ENCODE measurements around the gene IMPA2. TPM values are rescaled to one million over a fixed set of nuclear protein-coding genes. Genes with fewer than 3 reads are reported as not detected.

Gene IMPA2
- total and polyA plus RNA-seq, 8 donors = 93.5 to 286 (median 156) TPM

GRCh38 chr18:11997466-11997865 lies 16.2 kb downstream of the IMPA2 start:
- FAIRE-seq = no peak
- TF ChIP-seq, protein P1, sequence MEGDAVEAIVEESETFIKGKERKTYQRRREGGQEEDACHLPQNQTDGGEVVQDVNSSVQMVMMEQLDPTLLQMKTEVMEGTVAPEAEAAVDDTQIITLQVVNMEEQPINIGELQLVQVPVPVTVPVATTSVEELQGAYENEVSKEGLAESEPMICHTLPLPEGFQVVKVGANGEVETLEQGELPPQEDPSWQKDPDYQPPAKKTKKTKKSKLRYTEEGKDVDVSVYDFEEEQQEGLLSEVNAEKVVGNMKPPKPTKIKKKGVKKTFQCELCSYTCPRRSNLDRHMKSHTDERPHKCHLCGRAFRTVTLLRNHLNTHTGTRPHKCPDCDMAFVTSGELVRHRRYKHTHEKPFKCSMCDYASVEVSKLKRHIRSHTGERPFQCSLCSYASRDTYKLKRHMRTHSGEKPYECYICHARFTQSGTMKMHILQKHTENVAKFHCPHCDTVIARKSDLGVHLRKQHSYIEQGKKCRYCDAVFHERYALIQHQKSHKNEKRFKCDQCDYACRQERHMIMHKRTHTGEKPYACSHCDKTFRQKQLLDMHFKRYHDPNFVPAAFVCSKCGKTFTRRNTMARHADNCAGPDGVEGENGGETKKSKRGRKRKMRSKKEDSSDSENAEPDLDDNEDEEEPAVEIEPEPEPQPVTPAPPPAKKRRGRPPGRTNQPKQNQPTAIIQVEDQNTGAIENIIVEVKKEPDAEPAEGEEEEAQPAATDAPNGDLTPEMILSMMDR (IDR thresholded peaks at IDR 0.05) = no peak
- ATAC-seq = no peak

GRCh38 chr18:11998193-11998592 lies 16.9 kb downstream of the IMPA2 start:
- no peak for ATAC-seq
- Histone ChIP-seq H3K4me1 (peaks cover 65 to 81% (median 79%) of the 10 kb centered on the region in 3 donors), H3K9me3 (no peaks in the 10 kb centered on the region), H3K27ac (peak overlapping the region; percentile 38 to 86 (median 50)), H3K4me3 (no peak overlapping the region), H3K27me3 (no peaks in the 10 kb centered on the region), H3K36me3 (peaks cover 0 to 9% (median 0%) of the 10 kb centered on the region in 3 donors)
- peak in 2 of 6 donors; percentile 33 to 44 for DNase-seq
- 22% methylated on average over 5 of the region's 5 CpGs for WGBS, 2 donors
- FAIRE-seq = no peak
- TF ChIP-seq, protein P1 (IDR thresholded peaks at IDR 0.05) = no peak
- intact Hi-C loops (cut with DNase I) = loop anchor here in 1 of 3 donors (5.0 kb wide), 1 partner anchor 61 kb away; no protein-coding TSS in a partner anchor

More at GRCh38 chr18:11997466-11997865, 16.2 kb downstream of the IMPA2 start:
- Histone ChIP-seq H3K27ac (peak overlapping the region; percentile 16 to 86 (median 50)), H3K4me1 (peaks cover 69 to 86% (median 86%) of the 10 kb centered on the region in 3 donors), H3K36me3 (peaks cover 0 to 9% (median 0%) of the 10 kb centered on the region in 3 donors), H3K4me3 (no peak overlapping the region), H3K27me3 (no peaks in the 10 kb centered on the region), H3K9me3 (no peaks in the 10 kb centered on the region)
- DNase-seq = peak in 4 of 6 donors; percentile 16 to 53 (median 30)
- intact Hi-C loops (cut with DNase I) = loop anchor here in 1 of 3 donors (5.0 kb wide), 1 partner anchor 60 kb away; no protein-coding TSS in a partner anchor
- 48 to 51% methylated on average over 9 of the region's 9 CpGs for WGBS, 2 donors

DNA sequence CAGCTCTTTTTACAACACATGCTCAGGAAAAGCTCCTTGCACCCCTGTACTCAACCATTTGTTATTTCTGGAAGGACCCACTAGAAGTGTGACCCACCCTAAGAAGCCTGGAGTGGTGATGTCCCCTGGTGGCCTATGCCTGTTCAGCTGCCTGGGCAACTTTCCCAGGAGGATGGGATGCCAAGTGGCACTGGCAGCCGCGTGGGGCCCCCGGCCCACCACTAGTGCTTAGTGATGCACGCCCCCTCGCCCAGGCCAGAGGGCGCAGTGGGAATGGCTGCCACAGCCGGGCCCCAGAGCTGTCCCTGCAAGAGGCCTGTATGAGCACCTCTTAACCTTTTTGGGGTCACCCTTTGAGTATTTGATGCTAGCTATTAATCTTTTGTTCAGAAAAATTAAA lies 18.1 kb downstream of the IMPA2 start:
- H3K4me3 ChIP-seq = no peak overlapping the region
- TF ChIP-seq, protein P1 (IDR thresholded peaks at IDR 0.05) = no peak
- H3K27me3 ChIP-seq = no peaks in the 10 kb centered on the region
- FAIRE-seq = no peak
- H3K27ac ChIP-seq = peak overlapping the region; percentile 17 to 86 (median 66)
- peaks cover 61 to 77% (median 77%) of the 10 kb centered on the region in 3 donors for H3K4me1 ChIP-seq
- peaks cover 0 to 9% (median 0%) of the 10 kb centered on the region in 3 donors for H3K36me3 ChIP-seq
- WGBS, 2 donors = 57 to 58% methylated on average over 7 of the region's 7 CpGs
- intact Hi-C loops (cut with DNase I) = loop anchor here in 1 of 3 donors (5.0 kb wide), 1 partner anchor 62 kb away; no protein-coding TSS in a partner anchor
- ATAC-seq = no peak
- peak in 4 of 6 donors; percentile 36 to 74 (median 58) for DNase-seq
- no peaks in the 10 kb centered on the region for H3K9me3 ChIP-seq

GRCh38 chr18:12000072-12000659 lies 18.9 kb downstream of the IMPA2 start:
- Histone ChIP-seq H3K4me1 (peaks cover 54 to 74% (median 72%) of the 10 kb centered on the region in 3 donors), H3K9me3 (no peaks in the 10 kb centered on the region), H3K36me3 (peaks cover 0 to 9% (median 0%) of the 10 kb centered on the region in 3 donors), H3K27me3 (no peaks in the 10 kb centered on the region), H3K4me3 (no peak overlapping the region), H3K27ac (peak overlapping the region; percentile 50 to 86 (median 66))
- ATAC-seq = peak; percentile 41 to 60 (median 48)
- intact Hi-C loops (cut with DNase I) = no loop called here
- DNase-seq = peak in 1 of 6 donors; percentile 19
- FAIRE-seq = no peak
- TF ChIP-seq, protein P1 (IDR thresholded peaks at IDR 0.05) = no peak
- WGBS, 2 donors = 16 to 30% methylated on average over 5 of the region's 5 CpGs

GRCh38 chr18:12001421-12001820 lies 20.1 kb downstream of the IMPA2 start:
- peak overlapping the region; percentile 50 to 86 (median 66) for H3K27ac ChIP-seq
- intact Hi-C loops (cut with DNase I) = no loop called here
- DNase-seq (peak in 2 of 6 donors; percentile 49 to 59), FAIRE-seq (no peak), ATAC-seq (peak; percentile 22 to 73 (median 58))
- TF ChIP-seq, protein P1 (IDR thresholded peaks at IDR 0.05) = no peak
- no peaks in the 10 kb centered on the region for H3K27me3 ChIP-seq
- 22 to 23% methylated on average over 5 of the region's 5 CpGs for WGBS, 2 donors
- no peaks in the 10 kb centered on the region for H3K9me3 ChIP-seq
- H3K4me3 ChIP-seq = no peak overlapping the region
- H3K36me3 ChIP-seq = peaks cover 0 to 13% (median 0%) of the 10 kb centered on the region in 3 donors
- peaks cover 49 to 74% (median 66%) of the 10 kb centered on the region in 3 donors for H3K4me1 ChIP-seq
